Stimulated activated CD4-positive, alpha-beta T cell treated with anti-CD3 and anti-CD28 coated beads, Interleukin-2, amount 100 ng/mL, for 4 hours (primary cell): ENCODE measurements around the gene TMPO.
"Not testable (repeated sequence)": the region's sequence is repeated elsewhere in the genome, so short reads cannot be mapped to it uniquely, and the experiment has no call there.

Source experiments
- DNase-seq: peaks from one replicate; pipeline ENCODE4 v3.0.0-alpha.2; 2020; ENCODE audit warnings: low read depth

Gene TMPO

DNA sequence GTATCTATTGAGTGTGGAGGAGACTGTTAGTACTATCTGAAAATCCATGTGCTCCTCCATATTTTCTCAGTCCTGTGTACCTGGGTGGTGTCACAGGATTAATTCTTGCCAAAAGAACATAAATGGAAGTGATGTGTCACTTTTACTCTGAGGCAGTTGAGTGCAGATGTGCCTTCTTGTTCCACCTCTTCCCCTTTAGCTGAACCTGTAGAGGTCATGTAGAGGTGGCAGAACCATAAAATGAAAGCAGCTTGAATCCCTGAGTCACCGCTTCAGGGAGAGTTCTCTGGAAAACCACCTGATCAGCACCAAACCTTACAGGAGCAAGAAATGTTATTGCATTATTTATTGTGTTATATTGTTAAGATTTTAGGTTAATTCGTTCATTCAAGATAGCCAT lies 63.4 kb downstream of the TMPO start:
- DNase-seq, result no peak

DNA sequence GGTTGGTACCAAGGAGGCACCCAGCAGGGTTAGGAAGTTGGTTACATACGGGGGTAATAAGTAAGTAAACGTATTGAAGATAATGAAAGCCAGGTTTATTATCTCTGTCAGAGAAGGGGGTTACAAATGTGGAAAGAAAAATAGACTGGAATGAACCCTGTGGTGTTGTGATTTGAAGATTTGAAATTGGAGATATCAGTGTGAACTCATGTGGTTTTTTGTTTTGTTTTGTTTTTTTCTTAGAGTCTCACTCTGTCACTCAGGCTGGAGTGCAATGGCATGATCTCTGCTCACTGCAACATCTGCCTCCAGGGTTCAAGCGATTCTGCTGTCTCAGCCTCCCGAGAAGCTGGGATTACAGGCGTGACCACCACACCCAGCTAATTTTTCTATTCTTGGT lies 64.0 kb downstream of the TMPO start:
- DNase-seq, result no peak

DNA sequence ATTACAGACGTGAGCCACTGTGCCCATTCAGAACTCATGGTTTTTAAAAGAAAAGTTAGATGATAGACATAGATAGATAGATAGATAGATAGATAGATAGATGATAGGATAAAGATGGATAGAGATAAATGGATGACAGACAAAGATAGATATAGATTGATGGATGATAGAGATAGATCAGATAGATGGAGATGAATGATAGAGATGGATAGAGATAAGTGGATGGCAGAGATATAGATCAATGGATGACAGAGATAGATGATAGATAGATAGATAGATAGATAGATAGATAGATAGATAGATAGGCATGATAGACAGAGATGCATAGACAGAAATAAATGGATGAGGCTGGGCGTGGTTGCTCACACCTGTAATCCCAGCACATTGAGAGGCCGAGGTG lies 64.4 kb downstream of the TMPO start:
- DNase-seq, result no peak

DNA sequence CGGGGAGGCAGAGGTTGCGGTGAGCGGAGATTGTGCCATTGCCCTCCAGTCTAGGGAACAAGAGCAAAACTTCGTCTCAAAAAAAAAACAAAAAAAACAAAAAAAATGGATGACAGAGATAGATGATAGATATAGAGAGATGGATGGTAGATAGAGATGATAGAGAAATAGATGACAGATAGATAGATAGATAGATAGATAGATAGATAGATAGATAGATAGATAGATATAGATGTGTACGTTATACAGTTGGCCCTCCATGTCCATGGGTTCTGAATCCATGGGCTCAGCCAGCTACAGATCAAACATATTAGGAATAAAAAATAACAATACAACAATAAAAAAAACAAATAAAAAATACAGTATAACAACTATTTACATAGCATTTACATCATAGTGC lies 65.3 kb downstream of the TMPO start:
- no peak for DNase-seq

DNA sequence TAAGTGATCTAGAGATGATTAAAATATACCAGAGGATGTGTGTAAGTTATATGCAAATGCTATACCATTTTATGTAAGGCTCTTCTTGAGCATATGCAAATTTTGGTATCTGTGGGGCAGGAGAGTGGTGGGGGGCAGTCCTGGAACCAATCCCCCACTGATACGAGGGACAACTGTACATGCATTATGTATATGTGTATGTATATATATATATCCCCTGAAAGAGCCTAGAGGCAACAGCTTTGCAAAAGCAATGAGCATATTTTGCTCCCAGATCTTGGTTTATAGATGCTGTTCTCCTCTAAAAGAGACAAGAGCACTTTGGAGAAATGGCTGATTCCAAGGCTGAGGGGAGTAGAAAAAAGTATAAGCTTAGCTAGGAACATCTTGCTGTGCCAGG lies 65.7 kb downstream of the TMPO start:
- DNase-seq, result no peak

DNA sequence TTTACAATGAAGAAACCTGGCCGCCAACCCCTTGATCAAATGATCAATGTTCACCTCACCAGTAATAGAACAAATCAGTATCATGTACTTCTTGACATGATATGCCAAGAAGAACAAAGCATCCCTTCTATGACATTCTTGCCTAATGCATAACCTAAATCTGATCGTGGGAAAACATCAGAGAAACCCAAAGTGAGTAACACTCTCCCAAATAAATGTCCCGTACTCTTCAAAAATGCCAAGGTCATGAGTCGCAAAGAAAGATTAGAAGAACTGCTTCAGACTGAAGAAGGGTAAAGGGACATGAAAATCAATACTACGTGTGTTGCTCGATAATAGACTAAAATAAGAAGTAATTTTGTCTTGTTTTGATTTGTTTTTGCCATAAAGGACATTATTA lies 66.7 kb downstream of the TMPO start:
- no peak for DNase-seq

DNA sequence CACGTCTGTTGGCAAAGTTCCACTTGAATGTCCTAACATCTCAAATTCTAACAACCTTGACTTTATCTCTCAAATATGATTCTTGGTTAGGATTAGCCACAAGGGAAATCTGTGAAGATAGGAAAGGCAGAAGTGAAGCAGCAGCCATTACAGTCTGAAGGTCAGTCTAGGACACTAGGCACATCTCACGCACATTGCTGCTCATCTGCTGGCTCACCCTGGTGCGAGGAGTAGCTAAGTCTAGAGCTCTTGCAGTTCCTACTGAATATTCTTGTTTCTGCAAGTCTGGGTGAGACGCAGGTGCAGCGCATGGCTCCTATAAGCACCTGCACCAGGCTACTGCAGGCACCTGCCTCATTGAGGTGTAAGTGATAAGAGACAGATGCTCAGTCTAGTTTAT lies 71.7 kb downstream of the TMPO start:
- no peak for DNase-seq

DNA sequence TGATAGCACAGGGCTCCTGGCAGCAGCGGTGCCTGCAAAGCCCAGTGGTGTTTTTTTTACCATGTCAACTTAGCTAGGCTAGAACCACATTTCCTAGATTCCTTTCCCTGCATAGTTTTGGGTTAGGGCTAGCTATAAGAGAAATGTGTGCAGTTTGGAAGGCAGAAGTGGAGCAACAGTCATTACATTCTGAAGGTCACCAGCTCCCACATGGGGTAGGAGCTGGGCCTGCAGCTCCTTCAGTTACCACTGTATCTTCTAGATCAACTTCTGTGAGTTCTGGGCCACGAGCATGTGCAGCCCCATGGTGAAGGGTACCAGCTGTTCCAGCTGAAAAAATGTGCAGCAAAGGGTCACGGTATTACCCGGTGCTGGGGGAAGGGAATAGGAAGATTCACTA lies 75.8 kb downstream of the TMPO start:
- DNase-seq, result no peak

DNA sequence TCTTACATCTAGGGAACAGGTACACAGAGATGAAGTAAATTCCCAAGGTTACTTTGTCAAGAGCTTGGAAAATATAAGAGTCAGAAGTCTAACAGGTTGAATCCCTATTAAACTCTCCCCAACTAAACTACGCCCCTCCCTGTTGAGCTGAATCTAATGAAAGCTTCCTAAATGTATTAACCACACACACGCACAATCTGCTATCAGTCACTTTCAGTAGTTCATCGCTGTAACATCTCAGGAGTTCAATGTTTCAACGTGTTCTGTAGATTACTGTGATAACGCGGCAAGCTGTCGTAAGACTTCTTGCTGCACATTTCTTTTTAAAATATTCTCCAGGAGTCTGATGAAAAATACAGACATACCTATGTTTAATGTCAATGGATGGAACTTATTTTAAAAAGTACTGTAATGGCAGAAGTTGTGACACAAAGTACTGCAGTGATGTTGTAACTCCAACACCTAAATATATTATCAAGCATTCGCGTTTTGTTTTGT lies 77.5 kb downstream of the TMPO start:
- no peak for DNase-seq

DNA sequence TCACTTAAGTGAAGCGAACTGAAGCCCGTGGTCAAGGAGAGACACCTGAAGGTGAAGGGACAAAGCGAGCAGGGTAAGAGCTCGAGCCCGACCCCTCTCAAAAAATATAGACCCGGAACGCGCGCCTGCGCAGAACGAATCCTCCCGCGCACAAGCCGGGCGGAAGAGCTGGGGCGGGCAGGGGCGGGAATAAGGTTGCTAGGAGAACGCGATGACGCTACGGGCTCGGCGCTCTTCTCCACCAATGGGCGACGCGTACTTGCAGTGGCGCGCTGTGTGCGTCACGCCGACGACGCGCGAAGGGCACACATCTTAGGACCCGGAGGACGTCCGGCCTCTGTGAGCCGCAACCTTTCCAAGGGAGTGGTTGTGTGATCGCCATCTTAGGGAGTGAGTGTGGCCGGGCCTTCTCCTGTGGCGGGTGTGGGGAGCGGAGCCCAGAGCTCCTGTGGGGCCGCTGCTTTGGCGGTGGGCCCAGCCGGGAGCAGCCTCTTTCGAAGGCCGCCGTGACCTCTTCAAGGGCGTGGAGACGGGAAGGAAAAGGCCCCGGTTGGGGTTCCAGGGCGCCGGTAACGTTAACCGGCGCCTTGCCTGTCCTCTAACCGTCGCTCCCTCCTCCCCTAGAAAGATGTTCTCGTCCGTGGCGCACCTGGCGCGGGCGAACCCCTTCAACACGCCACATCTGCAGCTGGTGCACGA lies 78.1 kb downstream of the TMPO start, which contains the start of gene SLC25A3:
Gene SLC25A3, plus strand, starts transcription at position 336 of the 699 bp plus-strand sequence. Its CDS starts 293 bp downstream, at position 629.
- DNase-seq, result peak; percentile 90

DNA sequence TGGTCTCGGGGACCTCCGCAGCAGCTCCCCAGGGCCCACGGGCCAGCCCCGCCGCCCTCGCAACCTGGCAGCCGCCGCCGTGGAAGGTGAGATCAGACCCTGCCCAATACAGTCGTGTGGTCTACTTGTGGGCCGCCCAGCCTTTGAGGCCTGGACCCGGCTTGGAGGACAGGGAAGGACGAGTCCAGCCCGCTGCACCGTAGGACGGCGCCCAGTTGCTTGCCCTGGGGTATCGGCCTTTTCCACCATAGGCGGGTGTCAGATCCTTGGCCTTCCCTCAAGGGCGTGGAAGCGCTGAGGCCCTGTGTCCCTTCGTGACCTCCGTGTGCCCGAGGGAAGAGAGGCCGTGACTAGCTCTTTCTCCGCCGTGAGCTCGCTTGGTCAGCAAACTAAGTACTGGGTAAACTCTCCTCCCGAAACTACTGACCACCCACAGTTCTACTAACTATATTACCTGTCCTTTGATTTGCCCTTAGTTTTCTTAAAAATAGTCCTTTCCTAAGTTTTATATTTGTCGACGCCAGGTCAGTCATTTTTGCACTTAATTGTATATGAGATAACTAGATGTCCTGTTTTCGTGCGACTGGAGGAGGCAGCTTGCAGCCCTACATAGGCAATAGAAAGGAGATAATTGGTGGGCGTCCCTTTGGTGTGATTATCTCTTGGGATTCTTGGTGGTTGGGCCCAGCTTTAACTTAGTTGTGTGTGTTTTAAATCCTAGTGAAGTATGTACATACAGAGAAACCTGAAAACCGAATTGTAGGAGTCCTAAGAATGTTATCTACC lies 78.9 kb downstream of the TMPO start:
- no peak for DNase-seq

DNA sequence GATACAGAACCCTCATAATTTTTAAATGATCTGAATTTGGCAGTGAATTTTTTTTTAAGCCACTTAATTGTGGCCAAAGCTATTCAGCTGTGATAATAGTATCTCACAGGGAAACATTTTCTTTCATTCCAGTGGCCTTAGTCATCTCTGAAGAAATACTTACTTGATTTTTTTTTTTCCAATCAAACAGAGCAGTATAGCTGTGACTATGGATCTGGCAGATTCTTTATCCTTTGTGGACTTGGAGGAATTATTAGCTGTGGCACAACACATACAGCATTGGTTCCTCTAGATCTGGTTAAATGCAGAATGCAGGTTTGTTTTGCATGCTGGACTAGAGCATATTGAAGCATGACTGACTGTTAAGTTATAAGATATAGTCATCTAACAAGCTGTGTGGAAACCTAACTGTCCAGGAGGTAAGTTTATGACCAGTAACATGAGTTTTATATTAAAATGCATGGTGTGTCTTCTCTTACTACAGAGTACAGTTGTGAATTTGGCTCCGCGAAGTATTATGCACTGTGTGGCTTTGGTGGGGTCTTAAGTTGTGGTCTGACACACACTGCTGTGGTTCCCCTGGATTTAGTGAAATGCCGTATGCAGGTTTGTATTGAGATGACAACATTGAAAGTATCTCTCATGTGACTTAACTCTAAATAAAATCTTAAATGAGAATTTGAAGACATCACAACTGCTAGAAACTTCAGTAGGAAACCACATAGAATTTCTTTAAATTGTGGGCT lies 80.0 kb downstream of the TMPO start:
- DNase-seq, result no peak

DNA sequence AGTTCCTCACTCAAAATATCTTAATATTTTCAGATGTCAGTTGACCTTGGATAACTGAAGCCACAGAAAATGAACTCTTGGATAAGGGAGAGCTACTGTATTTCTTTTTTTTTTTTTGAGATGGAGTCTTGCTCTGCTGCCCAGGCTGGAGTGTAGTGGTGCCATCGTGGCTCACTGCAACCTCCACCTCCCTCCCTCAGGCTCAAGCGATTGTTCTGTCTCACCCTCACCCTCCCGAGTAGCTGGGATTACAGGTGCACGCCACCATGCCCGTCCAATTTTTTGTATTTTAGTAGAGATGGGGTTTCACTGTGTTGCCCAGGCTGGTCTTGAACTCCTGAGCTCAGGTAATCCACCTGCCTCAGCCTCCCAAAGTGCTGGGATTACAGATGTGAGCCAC lies 81.9 kb downstream of the TMPO start:
- not testable (repeated sequence) for DNase-seq
